MM.1S (cell line): ENCODE results near the gene MANBA.

Experiments used
- EZH2 ChIP-seq: fragments of 300-600 bp; sonication (generic); optimal IDR thresholded peaks from 2 replicates; pipeline ENCODE3; 2017; ENCODE audit warnings: low read depth, mild to moderate bottlenecking, antibody characterized with exemption, low read length, mixed read lengths
- EZH2phosphoT487 ChIP-seq: fragments of 300-600 bp; sonication (generic); IDR thresholded peaks from 2 replicates; pipeline ENCODE4 v1.6.1; 2018; ENCODE audit warnings: antibody characterized with exemption, low read length
- TF ChIP-seq, protein P1 (sequence below): fragments of 300-600 bp; sonication (generic); IDR thresholded peaks from 2 replicates; pipeline ENCODE4 v1.5.1; 2016; ENCODE audit warnings: antibody characterized with exemption, low read length, mixed read lengths

GRCh38 chr4:102616636-102617035, 144.1 kb downstream of the MANBA start:
- TF ChIP-seq, protein P1, sequence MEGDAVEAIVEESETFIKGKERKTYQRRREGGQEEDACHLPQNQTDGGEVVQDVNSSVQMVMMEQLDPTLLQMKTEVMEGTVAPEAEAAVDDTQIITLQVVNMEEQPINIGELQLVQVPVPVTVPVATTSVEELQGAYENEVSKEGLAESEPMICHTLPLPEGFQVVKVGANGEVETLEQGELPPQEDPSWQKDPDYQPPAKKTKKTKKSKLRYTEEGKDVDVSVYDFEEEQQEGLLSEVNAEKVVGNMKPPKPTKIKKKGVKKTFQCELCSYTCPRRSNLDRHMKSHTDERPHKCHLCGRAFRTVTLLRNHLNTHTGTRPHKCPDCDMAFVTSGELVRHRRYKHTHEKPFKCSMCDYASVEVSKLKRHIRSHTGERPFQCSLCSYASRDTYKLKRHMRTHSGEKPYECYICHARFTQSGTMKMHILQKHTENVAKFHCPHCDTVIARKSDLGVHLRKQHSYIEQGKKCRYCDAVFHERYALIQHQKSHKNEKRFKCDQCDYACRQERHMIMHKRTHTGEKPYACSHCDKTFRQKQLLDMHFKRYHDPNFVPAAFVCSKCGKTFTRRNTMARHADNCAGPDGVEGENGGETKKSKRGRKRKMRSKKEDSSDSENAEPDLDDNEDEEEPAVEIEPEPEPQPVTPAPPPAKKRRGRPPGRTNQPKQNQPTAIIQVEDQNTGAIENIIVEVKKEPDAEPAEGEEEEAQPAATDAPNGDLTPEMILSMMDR = no peak
- TF ChIP-seq EZH2phosphoT487 (no peak), EZH2 (no peak)
